Hindlimb muscle (tissue), 1 donor: ENCODE measurements around the gene ETV3. TPM values are rescaled to one million over a fixed set of nuclear protein-coding genes. Genes with fewer than 3 reads are reported as not detected.

Experiments used
- DNase-seq: peaks from one replicate; pipeline ENCODE4 v3.0.0-alpha.2; 2013
- polyA plus RNA-seq: library from polyadenylated mRNA; unstranded; fragments of 120-200 nt; gene quantifications from one replicate; pipeline ENCODE4 v1.2.1, GENCODE V29; 2013; ENCODE audit not compliant: insufficient read length

Gene ETV3
- polyA plus RNA-seq, 1 donor: 13.9 TPM

DNA sequence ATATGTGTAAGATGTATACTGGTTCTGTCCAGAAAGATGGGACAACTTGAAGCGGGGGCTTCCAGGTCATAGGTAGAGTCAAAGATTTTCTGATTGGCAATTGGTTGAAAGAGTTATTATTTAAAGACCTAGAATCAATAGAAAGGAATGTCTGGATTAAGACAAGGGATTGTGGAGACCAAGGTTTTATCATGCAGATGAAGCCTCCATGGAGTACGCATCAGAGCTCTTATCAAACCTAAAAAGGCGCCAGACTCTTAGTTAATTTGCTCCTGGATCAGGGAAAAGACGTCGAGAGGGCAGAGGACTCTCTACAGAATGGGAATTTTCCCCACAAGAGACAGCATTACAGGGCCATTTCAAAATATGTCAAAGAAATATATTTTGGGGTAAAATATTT is 23.7 kb upstream of the ETV3 start:
- no peak for DNase-seq

DNA sequence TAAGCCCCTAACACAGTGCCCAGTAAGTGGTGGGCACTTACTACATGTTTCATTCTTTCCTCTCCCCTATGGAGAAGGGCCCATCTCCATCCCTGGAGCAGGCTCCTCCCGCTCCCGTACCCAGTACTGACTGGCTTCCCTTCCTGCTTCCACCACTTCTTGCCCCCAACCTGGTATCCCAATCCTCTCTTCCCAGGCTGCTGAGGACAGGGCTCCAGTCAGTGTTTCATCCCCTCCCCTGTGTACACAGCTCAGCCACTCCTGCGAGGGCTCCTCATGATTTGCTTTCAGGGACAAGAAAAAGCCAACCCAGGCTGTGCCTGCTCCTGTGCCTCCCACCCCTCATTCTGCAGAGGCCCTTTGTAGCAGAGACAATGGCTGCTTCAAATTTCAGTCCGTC is 20.8 kb upstream of the ETV3 start:
- DNase-seq: no peak

DNA sequence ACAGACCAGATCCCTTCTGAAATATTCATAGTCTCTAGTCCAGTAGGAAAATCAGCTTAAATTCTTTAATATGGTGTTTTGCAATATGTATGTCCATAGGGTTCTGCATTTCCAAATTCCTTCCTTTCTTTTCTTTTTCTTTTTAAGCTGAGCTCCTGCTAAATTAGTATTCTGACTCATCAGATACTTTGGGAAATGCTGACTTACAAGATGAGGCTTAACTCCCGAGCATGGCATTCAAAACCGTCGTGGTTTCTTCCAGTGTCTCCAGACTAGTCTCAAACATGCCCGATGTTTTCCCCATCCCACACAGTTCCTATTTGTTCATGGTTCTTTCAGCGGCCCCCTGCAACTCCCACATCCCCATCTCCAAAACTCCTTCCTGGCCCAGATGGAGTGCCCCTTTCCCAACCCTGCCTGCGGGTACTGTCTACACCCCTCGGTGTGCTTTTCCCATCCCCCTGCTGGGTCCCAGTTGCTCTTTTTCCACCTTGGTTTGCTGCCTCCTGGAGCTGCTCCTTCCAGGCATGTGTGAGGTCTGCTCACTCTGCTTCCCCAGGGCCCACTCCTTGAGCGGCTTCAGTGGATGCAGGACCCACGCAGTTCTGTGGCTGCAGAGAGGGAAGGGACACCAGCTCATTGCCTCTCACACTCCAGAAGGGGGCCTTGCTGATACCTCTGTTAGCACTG is 19.5 kb upstream of the ETV3 start:
- no peak for DNase-seq

DNA sequence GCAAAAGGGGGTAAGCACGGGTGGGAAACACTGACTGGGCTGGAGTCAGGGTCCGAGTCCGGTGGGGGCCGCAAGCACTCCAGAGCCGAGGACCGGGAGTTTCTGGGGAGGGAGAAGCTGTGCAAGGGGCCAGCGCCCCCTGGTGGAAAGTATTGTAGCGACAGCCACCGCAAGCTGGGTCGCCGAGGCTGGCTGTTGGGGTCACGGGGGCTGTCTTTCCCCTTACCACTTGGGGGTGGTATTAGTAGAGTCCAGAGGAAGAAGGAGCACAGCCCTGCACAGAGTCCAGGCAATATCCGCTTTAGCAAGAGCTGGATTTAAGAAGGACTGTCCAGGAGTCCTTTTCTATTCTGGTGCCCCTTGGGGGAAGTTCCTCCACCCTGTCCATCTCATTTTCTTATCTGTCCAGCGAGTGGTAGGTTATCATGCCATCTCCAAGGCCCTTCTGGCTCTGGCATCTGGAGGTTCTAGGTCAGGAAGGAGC is 17.9 kb upstream of the ETV3 start:
- peak; percentile 70 for DNase-seq

DNA sequence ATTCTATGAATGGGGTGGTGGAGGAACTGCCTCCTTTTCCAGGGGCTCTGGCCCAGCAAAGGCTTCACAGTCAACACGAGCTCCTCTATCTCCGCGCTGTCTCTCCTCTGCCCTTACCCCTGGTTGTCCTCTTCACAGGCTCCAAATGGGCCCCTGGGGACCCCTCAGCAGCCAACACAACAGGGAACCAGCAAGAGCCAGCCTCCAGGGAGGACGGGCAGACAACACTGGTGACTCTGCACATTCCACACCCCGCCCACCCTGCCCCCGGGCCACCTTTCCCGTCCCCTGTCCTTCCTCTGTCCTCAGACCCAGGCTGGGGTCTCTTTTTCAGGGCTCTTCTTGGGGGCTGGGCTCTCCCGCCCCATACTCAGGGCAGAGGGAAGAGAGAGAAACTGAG is 17.5 kb upstream of the ETV3 start:
- DNase-seq: no peak

DNA sequence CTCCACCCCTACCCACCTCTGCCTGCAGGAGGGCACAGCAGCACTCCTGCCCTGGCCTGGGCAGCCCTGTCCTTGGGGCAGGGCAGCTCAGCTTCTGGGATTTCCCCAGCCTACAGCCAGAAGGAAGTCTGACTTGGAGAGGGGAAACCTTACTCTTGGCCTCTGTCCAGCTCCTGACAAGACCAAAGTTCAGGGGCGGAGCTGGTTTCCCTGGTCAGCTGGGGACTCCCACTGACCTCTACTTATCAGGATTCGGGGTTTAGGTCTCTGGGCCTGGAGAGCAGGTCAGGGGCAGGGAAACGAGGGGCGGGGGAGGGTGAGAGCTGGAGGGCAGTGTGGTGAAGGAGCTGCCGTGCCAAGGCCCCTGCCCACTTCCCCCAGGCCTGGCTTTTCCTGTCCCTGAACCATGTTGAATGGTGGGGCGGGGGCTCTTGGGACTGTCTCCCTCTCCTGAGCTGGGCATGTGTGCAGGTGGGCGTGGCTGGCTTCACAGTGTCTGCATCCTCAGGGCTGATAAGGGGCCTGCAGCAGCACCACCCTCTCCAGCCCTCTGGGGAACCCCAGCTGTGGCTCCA is 16.8 kb upstream of the ETV3 start:
- DNase-seq: peak; percentile 46

DNA sequence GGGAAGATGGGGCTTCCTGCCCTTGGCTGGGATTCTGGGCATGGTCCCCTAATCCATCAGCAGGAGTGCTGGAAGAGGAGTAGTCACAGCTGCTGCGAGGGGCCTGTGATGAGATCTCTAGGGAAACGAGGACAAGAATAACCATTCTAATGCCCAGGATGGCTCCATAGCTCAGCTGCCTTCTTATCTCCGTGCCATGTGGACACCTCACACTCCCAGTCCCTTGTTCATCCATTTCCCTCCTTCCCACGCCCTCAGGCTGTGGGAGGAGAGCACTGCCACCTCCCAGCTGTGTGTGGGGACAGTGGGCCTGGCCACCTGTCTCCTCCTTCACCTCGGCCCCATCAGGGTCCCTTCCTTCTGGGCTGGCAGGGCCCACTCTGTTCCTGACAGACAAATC is 16.1 kb upstream of the ETV3 start:
- no peak for DNase-seq

DNA sequence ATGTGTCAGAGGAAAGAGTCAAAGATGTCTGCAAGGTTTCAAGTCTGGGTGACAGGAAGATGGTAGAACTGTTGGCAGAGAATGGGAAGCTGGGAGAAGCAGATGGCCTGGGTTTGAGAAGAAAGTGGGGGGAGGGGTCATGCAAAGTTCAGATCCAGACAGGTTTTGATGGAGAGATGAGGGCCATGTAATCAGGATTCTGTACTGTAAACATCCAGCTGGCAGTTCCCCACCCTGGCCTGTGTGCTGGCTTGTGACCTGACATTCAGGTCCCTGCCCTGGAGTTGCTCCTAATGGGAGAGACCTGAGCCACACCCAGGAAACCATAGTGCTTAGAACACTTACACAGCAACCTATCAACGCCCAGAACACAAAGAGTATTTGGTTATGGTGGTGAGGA is 15.6 kb upstream of the ETV3 start:
- DNase-seq: no peak

DNA sequence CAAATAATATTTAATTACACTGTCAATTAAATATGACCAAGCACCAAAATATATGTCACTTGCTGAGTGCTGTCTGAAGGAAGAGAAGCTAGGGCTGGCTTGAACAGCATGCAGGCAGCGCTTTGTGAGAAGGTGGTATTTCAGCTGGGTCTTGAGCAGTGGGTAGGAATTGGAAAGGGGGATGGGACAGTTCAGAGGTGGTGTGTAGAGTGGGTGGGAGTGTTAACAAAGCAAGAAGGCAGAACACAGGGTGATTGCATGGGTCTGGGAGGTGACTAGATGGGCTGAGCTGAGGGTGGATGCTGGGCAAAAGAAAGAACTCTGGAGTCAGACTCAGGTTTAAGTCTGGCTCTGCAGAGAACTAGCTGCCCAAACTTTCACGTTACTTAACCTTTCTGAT is 14.3 kb upstream of the ETV3 start:
- DNase-seq: no peak

DNA sequence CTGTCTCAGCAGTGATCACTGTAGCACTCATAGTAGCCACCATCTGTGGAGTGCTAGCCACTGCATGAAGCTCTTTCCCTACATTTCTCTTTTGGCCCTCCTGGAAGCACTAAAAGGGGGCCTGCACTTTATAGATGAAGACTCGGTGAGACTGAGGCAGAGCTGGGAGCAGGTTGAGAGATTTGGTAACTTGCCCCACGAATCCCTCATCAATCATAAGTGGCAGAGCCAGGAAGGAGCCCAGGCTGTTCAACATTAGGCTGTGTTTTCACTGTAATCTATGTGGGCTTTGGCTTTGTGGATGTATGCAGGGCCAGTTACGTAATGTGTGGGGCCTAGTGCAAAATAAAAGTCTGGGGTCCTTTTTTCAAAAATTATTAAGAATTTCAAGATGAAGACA is 13.3 kb upstream of the ETV3 start:
- no peak for DNase-seq

DNA sequence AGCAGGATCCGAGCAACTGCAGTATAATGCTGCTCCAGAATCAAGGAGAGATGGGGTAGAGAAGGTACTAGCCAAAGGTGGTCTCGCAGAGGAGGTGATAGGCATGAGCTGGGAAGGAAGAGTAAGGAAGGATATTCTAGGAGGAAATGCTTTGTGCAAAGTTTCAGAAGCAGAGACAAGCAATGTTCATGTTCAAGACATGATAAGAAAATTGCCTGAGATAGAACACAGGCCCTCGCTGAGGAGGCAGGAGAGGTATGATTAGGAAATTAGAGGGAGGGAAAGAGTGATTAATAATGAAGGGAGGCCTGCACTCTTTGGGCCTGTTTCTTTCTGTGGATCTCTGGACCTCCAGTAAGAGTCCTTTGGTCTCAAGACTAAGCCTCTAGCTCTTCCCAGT is 12.9 kb upstream of the ETV3 start:
- no peak for DNase-seq

DNA sequence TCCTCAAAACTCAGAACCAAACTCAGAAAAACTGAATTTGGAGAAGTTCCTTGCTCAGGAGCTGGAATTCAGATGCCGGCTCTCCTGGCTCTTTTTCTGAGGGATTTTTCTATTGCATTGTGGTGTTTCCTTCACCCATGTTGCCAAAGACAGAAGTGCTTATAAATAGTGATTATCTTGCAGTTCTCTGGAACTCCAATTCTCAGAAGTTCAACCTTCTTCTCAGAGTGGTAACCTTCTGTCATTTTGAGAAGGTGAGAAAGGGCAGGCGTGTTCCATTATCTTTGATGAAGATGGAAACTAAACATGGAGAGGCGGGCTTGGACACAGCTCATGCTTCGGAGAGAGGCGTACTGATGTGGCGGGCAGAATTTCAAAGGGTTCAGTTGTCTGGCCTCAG is 12.4 kb upstream of the ETV3 start:
- DNase-seq: no peak

DNA sequence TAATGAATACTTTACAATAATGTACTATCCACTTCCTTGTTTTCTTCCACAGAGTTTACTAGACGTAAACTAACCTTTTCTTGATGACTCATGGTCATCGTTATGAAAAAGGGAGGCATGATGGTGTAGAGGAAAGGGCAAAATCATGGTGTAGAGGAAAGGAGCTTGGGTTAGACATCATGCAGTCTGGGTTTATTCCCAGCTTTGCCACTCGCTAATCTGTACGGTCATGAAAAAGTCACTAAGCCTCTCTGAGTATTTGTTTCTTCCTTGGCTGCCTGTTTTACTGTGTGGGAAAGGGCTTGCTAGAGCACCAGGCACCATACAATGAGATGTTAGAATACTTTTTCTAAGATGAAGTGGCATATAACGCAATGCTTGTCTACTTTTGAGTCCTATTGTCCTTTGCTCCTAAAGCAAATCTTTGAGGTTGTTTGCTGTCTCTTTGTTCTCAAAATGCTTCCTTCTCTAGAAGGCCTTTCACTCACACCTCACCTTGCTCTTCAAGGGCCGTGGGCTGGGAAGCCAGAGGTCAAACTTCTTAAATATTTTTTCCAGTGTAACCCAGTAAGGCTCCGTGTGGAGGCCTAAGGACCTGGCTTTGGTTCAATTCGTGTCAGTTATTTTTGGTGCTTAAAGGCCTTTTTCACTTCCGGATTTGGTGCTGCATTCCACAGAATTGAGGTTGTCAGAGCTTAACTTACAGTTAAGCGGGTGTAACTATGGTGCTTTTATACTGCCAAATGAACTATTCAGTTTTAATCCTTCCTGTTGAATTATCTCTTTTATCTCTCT is 9.9 kb upstream of the ETV3 start:
- DNase-seq: no peak

DNA sequence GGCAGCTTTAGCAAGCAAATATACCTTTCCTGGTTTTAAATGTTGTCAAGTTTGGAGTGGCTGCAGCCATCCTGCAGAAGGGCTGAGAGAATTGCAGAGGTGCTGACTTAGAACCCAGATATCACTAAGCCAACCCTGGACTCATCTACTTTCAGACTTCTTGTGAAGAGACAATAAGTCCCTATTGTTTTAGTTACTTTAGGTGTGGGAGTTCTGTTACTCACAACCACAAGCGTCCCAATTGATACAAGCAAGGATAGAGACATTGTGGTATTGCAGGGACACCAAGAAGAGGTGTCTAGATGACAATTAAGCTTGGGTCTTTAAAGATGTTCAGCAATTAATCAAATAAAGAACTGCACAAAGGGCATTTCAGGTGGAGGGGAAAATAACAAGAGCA is 8.8 kb upstream of the ETV3 start:
- DNase-seq: no peak

DNA sequence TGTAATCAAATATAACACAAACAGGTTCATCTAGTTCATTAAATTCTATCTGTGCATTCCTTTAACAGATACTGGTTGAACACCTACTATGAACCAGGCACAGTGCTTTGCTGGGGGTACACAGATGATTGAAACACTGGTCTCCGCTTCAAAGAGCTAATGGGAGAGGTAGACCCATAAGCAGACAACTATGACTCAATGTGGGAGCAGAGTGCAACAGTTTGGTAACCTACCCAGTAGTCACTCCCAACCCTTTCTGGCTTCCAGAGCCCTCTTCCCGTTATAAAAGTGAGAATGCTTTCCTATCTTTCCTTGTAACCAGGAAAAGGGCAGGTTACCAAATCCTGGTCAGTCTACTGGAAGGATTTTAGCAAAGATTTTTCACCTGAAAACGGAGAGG is 8.0 kb upstream of the ETV3 start:
- no peak for DNase-seq

DNA sequence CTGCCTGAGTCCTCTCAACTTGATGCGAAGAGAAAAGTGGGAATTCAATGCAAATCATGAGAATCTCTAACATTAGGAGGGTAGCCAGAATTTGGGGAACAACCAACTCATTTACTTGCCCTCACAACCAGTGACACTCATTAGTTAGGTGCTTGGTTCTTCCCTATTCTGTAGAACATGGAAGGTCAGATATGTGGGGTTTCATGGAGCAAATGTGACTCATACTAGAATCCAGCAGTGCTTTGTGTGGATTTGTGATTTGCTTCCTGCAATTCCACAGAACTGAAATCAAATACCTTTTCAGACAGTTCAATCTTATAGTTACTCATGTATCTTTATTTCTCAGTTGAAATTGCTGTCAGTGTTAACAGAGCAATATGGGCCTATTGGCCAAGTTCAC is 6.9 kb upstream of the ETV3 start:
- no peak for DNase-seq

DNA sequence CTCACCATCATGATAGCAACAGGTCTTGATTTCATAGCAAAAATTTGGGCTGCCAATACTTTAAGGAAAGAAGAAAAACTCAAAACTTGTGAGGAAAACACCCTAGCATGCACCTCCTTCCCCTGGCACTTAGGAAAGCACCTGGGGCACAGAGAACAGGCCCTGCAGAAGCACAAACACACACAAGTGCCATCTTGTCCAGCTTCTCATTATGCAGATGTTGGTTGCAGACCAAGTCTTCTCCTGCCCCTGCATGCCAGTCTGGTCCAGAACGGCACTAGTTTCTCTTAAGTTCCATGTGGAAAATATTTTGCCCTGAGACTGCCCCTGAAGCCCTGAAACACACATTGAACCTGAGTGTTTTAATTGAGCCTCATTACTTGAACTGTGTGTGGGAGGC is 6.3 kb upstream of the ETV3 start:
- DNase-seq: no peak

DNA sequence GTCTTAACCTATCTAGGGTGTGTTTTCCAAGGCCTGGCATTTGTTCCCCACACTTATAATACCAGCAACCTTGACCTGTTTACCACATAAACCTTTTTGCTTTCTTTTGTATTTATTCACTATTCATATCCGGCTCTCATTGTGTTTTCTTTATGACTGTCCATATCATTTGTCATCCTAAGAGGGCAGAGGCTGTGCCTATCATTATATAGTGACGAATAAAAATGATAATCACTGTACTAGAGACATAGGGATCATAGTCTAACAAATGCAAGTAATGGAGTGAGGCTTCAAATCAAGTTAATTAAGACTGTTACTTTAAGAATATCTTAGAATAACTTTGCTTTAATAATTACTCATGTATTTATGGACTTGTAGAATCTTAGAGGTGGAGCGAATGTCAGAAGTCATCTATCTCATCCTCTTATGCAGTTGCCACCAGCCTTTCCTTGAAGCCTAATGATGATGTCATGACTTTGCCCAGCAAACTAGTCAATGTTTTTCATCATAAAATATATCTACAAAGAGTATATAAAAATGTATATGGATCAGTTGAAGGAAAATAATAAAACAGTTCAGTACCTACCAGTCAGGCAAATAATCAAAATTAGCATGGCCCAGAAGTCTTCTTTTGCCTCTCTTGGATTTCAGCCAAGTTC is 4.7 kb upstream of the ETV3 start:
- no peak for DNase-seq

DNA sequence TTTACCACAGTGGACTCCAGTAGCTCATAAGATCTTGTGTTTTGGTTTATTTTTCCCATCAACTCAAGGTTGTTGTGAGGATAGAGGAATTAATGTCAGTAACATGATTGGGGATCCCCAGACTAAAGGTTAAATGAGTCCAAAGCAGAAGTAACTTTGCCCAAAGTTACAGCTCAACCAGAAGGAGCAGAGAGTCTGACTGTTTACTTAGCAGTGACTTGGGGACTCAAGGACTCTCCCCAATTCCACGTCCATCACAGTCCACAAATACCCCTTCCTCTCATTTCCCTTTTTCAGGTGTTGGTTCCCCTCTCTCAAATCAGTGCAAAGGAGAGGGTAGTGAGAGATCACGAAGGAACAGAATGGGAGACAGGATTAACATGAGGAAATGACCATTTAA is 4.0 kb upstream of the ETV3 start:
- no peak for DNase-seq

DNA sequence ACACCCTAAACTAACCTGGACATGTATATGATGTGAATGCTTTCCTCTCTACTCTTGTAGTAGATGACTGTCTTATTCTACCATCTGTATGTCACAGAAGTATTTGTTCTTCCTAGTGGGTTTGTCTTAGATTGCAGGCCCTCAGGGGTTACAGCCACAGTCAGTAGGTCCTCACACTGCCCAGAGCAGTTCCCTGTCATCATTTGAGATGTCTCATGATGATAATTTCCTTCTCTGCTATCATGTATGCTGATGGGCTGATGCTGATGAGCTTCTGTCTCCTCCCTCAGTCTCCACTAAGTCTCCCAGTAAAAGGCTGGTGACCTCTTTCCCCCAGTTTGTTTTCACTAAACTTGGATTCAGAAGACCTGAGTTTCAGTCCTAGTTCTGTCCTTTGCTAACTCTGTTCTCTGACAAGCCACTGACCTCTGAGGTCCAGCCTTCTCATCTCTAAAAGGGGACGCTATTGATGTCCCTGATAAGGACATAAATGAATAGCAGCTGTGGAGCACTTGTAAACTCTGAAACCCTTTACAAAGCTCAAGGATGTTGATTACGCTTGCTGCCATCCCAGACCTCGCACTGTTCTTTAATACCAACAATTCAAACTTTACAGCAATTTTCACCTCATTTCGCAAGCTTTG is 3.1 kb upstream of the ETV3 start:
- no peak for DNase-seq

DNA sequence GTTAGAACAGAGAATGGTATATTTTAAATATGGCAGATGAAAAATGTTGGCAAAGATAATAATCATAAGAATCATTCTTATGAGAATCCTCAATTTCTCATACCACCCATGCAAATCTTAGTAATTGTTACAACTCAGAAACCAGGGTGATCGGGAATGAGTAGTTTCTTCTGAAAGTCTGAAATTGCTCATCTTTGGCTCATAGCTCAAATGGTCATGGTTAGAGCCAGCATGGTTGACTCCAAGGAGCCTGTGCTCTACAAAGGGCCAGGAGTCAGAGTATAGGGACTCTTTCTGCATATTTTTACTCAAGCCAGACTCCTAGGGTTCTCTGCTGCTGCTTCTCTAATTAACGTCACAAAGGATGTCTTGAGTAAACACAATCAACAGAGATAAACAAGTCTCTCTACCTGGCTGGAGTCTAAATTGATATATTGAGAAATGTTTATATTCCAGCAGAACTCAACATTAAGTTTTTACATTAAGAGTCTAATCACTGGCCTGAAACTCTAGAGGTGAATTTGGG is 1.9 kb upstream of the ETV3 start:
- no peak for DNase-seq

DNA sequence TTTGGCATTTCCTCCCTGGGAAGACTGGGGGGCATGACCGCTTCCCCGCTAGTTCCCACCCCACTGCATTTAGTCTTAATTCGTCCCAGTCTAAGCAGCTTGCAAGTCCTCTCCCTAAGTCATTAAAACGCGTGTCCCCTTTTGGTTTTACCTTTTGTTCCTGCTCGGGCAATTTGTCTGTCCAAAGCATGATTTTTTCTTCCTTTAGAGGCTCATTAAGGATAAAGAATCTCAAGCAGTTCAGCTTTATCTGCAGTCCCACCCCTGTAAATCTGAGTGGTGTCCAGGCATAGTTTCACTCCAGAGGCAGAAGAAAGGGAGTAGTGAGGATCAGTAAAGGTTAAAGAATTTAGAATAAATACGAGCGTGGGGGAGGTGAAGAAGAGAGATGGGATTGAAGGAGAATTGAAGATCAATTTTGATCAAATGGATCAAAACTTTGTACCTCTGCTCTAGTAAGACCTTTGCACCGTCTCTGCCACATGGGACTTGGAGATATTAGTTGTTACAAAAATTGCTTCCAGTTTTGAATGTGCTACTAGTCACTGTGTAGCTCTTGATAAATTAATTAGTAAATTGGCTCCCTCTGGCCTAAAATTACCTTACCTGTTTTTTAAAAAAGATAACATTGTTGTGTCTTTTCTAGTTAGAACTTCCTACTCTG is 989 bp upstream of the ETV3 start:
- DNase-seq: no peak
